ENCODE data around the gene RFC2. TPM values are rescaled to one million over a fixed set of nuclear protein-coding genes. Genes with fewer than 3 reads are reported as not detected.
"Not testable (repeated sequence)": the region's sequence is repeated elsewhere in the genome, so short reads cannot be mapped to it uniquely, and the experiment has no call there.

Gene RFC2
- total RNA-seq, 4 donors from 2014 or later = 12.5 to 37.9 (median 22.4) TPM

DNA sequence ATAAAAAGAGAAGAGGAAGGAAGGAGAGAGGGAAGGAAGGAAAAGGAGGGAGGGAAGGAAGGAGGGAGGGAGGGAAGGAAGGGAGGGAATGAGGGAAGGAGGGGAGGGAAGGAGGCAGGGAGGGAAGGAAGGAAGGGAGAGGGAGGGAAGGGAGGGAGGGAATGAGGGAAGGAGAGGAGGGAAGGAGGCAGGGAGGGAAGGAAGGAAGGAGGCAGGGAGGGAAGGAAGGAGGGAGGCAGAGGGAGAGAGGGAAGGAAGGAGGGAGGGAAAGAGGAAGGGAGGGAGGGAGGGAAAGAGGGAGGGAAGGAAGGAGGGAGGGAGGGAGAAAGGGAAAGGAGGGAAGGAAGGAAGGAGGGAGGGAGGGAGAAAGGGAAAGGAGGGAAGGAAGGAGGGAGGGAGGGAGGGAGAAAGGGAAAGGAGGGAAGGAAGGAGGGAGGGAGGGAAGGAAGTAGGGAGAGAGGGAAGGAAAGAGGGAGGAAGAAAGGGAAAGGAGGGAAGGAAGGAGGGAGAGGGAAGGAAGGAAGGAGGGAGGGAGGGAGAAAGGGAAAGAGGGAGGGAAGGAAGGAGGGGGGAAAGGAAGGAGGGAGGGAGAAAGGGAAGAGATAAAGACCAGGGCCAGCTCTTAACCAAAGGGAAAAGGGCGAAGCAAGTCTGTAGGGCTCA is 50.1 kb downstream of the RFC2 start:
- intact Hi-C loops (cut with DNase I) = no loop called here
- Histone ChIP-seq H3K27me3 (peaks cover 0 to 9% (median 0%) of the 10 kb centered on the region in 4 donors), H3K4me1 (peaks cover 0 to 24% (median under 1%) of the 10 kb centered on the region in 3 donors), H3K36me3 (no peaks in the 10 kb centered on the region), H3K4me3 (no peak overlapping the region), H3K9me3 (no peaks in the 10 kb centered on the region), H3K27ac (no peak overlapping the region)
- DNase-seq = no peak
- TF ChIP-seq POLR2A (IDR thresholded peaks at IDR 0.05) = no peak
- TF ChIP-seq, protein P1, sequence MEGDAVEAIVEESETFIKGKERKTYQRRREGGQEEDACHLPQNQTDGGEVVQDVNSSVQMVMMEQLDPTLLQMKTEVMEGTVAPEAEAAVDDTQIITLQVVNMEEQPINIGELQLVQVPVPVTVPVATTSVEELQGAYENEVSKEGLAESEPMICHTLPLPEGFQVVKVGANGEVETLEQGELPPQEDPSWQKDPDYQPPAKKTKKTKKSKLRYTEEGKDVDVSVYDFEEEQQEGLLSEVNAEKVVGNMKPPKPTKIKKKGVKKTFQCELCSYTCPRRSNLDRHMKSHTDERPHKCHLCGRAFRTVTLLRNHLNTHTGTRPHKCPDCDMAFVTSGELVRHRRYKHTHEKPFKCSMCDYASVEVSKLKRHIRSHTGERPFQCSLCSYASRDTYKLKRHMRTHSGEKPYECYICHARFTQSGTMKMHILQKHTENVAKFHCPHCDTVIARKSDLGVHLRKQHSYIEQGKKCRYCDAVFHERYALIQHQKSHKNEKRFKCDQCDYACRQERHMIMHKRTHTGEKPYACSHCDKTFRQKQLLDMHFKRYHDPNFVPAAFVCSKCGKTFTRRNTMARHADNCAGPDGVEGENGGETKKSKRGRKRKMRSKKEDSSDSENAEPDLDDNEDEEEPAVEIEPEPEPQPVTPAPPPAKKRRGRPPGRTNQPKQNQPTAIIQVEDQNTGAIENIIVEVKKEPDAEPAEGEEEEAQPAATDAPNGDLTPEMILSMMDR (IDR thresholded peaks at IDR 0.05) = no peak
- 73 to 90% methylated on average over 1 of the region's 1 CpG for WGBS, 2 donors

DNA sequence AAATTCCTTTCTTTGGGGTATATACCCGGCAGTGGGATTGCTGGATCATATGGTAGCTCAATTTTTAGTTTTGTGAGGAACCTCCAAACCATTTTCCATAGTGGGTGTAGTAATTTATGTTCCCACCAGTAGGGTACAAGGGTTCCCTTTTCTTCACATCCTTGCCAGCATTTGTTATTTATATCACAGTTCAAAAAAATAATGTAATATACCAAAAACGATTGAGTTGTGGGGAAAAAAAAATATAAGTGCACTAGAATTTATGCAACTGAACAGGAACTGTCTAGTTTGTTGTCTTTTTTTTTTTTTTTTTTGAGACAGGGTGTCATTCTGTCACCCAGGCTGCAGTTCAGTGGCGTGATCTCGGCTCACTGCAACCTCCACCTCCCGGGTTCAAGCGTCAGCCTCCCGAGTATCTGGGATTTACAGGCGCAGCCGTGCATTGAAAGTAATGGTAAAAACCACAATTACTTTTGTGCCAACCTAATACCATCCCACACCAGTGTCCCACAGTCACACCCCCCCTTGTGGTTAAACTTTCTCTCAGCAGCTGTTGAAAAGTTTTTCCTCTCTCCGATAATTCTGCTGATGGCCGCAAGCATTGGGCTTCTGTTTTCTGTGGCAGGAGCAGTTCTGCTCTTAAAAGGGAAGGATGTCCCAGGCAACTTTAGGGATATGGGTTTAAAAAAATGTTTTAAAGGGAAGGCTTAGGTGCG is 51.2 kb downstream of the RFC2 start:
- no peak for DNase-seq
- no peak for TF ChIP-seq POLR2A (IDR thresholded peaks at IDR 0.05)
- TF ChIP-seq, protein P1 (IDR thresholded peaks at IDR 0.05) = peak; percentile 20 to 68 (median 53)
- H3K9me3 ChIP-seq = no peaks in the 10 kb centered on the region
- intact Hi-C loops (cut with DNase I) = no loop called here
- no peak overlapping the region for H3K4me3 ChIP-seq
- peaks cover 0 to 9% (median 0%) of the 10 kb centered on the region in 4 donors for H3K27me3 ChIP-seq
- peaks cover 0 to 23% (median 0%) of the 10 kb centered on the region in 3 donors for H3K4me1 ChIP-seq
- no peak overlapping the region for H3K27ac ChIP-seq
- H3K36me3 ChIP-seq = peaks cover 0 to 9% (median 0%) of the 10 kb centered on the region in 3 donors
- WGBS, 2 donors = 28 to 30% methylated on average over 11 to 12 of the region's 12 CpGs

DNA sequence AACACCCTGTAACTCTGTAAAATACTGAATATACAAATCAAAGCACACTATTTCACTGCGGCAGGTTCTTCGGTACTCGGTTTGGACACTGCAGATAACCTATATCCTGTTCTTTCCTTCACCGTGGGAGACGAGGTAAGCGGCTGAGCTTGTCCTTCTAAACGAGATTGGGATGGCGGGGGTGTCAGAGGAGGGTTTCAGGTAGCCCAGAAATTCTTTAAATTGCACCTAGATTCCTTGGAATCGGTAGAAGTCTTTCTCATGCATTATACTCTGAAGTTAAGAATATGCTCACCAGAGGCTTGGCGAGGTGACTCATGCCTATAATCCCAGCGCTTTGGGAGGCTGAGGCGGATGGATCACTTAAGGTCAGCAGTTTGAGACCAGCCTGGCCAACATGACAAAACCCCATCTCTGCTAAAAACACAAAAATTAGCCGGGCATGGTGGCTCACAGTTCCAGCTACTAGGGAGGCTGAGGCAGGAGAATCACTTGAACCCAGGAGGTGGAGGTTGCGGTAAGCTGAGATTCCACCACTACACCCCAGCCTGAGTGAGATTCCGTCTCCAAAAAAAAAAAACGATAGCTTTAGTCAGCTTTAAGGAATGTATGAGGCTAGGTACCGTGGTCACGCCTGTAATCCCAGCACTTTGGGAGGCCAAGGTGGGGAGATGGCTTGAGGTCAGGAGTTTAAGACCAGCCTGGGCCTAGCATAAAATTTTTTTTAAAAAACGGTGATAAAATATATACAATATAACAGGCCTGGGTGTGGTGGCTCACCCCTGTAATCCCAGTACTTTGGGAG is 54.4 kb downstream of the RFC2 start:
- intact Hi-C loops (cut with DNase I) = no loop called here

DNA sequence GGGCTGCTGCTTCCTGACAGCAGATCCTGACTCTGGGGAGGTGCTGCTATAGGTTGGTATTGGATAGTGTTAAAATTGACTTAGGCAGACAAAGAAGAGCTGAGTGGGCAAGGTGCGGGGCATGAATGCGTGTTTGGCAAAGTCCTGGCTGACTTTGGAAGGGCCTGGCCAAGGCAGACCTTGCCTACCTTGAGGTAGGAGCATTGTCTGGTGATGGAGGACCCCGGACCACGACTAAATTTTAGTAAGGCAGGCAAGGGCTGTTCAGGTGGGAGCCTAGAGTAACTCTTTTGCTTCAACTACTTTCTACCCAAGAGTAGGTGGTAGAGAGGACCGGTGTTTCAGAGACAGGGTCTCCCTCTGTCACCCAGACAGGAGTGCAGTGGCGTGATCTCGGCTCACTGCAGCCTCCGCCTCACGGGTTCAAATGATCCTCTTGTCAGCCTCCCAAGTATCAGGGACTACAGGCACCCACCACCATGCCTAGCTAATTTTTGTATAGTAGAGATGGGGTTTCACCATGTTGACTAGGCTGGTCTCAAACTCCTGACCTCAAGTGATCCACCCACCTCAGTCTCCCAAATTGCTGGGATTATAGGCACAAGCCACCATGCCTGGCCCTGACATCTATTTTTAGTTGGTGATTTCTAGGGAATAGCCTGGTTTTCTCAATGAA is 56.6 kb downstream of the RFC2 start:
- Histone ChIP-seq H3K27ac (no peak overlapping the region), H3K4me3 (no peak overlapping the region), H3K36me3 (peaks cover 7 to 58% (median 24%) of the 10 kb centered on the region in 3 donors), H3K4me1 (peaks cover 0 to 4% (median 0%) of the 10 kb centered on the region in 3 donors), H3K9me3 (no peaks in the 10 kb centered on the region), H3K27me3 (no peaks in the 10 kb centered on the region)
- TF ChIP-seq, protein P1 (IDR thresholded peaks at IDR 0.05) = no peak
- no peak for TF ChIP-seq POLR2A (IDR thresholded peaks at IDR 0.05)
- intact Hi-C loops (cut with DNase I) = no loop called here
- no peak for DNase-seq
- 95 to 97% methylated on average over 6 to 8 of the region's 9 CpGs for WGBS, 2 donors

More for the DNA sequence above, 54.4 kb downstream of the RFC2 start:
- no peak overlapping the region for H3K27ac ChIP-seq
- H3K27me3 ChIP-seq = peaks cover 0 to 4% (median 0%) of the 10 kb centered on the region in 4 donors
- TF ChIP-seq POLR2A (IDR thresholded peaks at IDR 0.05) = no peak
- TF ChIP-seq, protein P1 (IDR thresholded peaks at IDR 0.05) = no peak
- H3K4me3 ChIP-seq = no peak overlapping the region
- peaks cover 4 to 37% (median 4%) of the 10 kb centered on the region in 3 donors for H3K36me3 ChIP-seq
- 59 to 83% methylated on average over 17 to 19 of the region's 19 CpGs for WGBS, 2 donors
- no peak for DNase-seq
- H3K4me1 ChIP-seq = peaks cover 0 to 13% (median 0%) of the 10 kb centered on the region in 3 donors
- no peaks in the 10 kb centered on the region for H3K9me3 ChIP-seq

DNA sequence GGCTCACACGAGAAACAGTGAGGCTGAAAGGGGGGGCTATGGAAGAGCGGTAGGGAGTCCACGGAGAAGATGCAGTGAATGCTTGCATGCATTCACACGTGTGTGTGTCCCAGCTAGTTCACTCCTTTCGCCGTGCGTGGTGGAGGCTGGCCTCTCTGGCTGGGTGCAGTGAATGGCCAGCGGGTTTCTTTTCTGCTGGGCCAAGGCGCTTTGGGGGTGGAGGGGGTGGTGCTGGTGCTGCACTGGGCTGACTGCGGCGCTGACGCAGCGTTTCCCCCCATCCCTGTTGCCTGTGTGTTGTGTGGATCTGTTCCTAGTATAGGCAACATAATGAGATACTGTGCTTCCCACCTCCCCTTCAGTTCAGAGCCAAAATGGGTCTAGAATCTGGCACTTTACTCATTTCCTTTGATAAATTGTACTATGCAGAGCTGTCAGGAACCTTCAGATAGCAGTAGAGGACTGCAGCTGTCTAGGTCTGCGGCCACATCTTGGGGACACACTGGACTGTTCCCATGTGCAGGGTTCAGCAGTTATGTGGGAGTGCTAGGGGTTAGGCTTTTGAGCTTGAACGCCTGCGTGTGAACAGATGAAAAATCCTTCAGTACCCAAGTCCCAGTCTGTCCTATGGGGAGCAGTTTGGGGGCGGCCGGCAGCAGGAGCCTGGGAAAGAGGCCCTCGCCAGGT is 58.1 kb downstream of the RFC2 start:
- H3K36me3 ChIP-seq = peaks cover 7 to 73% (median 33%) of the 10 kb centered on the region in 3 donors
- DNase-seq; H3K27me3 ChIP-seq; H3K4me3 ChIP-seq; H3K27ac ChIP-seq; H3K4me1 ChIP-seq; H3K9me3 ChIP-seq; intact Hi-C loops (cut with DNase I): not testable (repeated sequence)
- 100% methylated on average over 1 of the region's 19 CpGs; no CpG with 5 or more reads in 1 of the 2 donors for WGBS, 2 donors

DNA sequence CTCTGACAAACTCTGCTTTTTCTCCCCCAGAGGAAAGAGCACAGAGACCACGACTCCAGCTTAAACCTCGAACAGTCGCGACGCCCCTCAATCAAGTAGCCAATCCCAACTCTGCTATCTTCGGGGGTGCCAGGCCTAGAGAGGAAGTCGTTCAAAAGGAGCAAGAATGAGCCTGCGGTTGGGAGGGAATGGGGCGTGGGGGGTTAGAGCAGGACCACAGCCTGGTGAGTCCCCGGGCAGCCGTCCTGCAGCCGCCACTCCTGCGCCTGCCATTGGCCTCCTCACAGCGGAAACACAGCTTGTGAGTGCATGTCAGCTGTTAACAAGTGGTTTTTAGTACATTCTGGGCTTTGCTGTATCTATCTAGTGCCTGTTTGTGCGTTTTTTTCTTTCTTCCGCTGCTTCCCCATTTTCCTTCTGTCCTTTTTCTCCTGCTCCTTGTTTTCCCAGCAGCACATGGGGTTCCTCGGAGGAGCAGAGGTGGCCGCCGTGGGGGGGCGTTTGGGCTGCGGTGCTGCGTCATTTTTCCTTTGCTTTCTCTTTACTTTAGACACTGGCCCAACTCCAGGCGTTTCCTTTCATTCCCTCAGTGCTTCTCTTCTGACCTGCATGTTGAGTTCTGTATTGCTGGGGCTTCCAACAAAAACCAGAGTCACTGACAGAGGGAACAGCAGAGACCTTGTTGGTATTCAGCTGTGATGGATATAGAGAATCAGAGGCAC is 58.9 kb downstream of the RFC2 start:
- DNase-seq; H3K4me3 ChIP-seq; H3K27ac ChIP-seq; H3K4me1 ChIP-seq; H3K9me3 ChIP-seq; H3K27me3 ChIP-seq; intact Hi-C loops (cut with DNase I): not testable (repeated sequence)
- WGBS, 2 donors = 68 to 69% methylated on average over 9 to 12 of the region's 23 CpGs
- H3K36me3 ChIP-seq = peaks cover 15 to 81% (median 41%) of the 10 kb centered on the region in 3 donors
